DMS 273 (cell line): ENCODE data around the gene UNK.
A peak's percentile ranks its signal among the peaks of the same experiment; 100 is the strongest.

Experiments used
- DNase-seq: peaks from one replicate; lab custom pipeline; 2025; ENCODE audit not compliant: unreplicated experiment; lab: John Stamatoyannopoulos, UW

The UNK gene

GRCh38 chr17:75831032-75831571 lies 46.5 kb downstream of the UNK start:
- no peak for DNase-seq

DNA sequence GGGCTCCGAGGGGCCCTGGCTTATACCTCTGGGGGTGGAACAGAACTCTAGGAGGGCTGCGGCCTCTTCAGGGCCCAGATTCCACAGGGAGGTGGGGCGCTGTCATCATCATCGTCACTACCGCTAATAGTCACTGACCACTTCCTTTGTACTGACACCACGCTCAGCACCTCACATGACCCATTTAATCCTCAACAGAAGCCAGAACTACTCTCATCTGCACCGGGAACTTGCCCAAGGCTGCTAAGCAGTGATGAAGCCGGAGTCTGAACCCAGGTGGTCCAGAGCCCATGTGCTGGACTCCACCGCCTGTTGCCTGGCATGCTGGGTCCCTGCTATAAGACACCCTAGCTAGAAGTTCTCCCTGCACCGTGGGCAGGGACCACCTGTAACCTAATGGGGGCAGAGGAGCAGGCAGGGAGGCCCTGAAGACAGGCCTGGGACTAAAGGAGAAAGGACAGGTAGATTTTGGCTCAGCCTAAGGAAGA lies 47.6 kb downstream of the UNK start:
- DNase-seq, result no peak

DNA sequence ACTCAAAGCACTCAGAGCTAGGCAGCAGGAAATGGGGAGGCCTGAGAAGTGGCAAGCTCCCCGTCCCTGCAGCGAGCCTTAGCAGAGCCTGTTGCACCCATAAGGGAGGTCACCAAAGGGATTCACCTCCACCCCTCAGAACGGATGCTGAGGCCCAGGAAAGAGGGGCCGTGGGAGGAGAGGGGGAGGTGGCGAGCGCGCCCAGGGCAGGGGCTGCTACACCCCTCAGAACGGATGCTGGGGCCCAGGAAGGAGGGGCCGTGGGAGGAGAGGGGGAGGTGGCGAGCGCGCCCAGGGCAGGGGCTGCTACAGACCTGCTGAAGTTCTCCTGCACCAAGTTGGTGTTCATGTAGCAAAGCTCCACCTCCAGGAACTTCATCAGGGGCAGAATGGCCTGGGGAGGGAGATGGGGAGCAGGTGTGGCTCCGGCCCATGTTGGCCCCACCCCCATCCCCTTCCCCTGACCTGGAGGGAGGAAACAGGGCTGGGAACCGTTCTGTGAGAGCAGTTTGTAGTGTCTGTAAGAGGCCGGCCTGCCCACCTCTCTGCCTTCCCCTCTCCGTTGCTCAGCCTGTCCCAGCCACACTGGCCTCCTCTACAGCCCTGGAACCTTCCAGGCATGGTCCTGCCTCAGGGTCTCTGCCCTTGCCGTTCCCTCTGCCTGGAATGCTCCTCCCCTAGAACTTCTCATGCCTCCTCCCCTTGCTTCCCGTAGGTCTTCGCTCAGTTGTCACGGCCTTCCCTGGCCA lies 48.2 kb downstream of the UNK start:
- peak; percentile 34 for DNase-seq

- peak; percentile 75 for DNase-seq
These were observed 49.8 kb downstream of the UNK start for GRCh38 chr17:75834279-75834920.

DNA sequence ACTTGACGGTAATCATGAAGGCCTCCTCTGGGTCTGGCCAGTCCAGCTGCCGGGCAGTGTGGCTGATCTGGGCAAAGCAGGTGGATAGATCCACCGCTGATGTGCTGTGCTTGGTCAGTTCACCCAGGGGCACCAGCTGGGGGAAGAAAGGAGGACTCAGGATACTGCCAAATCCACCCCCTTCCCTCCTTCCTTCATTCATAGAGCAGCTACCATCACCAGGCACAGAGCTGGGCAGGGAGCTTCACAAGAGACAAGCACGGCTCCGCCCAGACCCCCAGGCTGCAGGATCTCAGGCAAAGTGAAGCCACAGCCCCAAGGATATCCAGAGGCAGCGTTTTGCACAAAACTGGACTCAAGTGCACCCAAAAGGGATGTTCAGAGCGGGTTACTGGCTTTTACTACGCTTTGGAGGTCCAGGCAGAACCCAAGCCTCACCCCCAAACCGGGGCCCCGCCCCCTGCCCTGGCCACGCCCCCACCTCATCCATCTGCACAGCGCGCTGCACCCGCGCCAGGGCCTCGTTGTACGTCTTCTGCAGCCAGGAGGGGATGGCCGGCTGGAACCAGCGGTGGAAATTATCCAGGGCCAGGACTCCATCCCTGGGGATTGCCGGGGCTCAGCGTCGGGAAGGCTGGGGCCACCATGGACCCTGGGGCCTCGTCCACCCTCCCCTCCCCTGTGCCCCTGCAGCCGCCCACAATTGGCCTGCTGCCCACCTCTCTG lies 50.5 kb downstream of the UNK start:
- peak; percentile 78 for DNase-seq

- DNase-seq, result no peak
These were observed 51.0 kb downstream of the UNK start for GRCh38 chr17:75835654-75835987.

- DNase-seq, result no peak
These were observed 52.0 kb downstream of the UNK start for GRCh38 chr17:75836605-75837004.

GRCh38 chr17:75837899-75838298 lies 53.3 kb downstream of the UNK start:
- no peak for DNase-seq

DNA sequence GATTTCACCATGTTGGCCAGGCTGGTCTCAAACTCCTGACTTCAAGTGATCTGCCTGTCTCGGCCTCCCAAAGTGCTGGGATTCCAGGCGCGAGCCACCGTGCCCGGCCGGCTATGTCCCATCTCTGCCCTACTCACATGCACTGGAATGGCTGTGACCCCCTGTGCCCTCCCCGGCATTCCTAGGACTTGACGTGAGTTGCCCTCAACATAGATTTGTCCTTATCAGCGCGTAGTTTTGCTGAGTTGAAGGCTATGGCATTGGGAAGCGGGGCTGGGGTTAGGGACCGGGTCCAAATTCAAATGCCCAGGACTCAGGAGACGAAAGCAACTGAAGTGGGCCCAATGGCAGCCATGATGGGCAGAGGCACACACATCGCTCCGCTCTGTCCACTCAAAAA lies 53.8 kb downstream of the UNK start:
- DNase-seq, result no peak

DNA sequence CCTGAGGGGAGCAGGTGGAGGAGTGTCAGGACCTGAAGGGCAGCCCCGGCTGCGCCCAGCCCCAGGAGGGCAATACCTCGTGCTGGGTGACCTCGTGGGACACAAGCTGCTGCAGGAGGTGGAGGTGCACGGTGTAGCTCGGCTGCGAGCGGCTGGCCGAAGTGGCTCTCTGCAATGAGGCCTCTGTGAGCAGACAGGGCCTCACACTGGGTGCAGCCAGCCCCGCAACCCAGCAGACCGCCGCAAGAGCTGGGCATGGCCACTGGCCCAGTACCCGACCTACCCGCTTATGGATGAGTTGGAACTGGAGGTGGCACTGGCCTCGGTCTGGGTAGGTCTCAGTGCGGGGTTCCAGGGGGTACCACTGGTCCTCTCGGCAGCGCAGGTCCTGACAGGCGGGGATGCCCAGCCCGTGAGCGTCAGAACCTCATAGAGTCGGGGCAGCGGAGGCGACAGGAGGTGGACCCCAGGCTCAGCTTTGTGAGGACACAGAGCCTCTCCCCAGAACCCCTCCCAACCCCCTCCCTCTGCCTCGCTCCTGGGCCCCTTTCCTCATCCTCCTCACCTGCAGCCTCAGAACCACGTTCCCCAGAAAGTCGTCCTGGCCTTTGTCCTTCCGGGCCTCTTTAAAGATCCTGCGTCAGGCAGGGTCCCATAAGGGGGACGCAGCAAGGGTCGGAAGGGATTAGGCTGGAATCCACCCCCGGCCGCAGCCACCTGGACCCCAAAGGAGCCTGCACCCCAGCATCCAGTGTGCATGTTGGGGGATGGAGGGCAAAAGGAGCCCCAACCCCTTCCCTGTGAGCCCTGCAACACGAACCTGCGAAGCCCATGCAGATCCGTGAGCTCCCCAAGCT lies 55.6 kb downstream of the UNK start:
- no peak for DNase-seq

DNA sequence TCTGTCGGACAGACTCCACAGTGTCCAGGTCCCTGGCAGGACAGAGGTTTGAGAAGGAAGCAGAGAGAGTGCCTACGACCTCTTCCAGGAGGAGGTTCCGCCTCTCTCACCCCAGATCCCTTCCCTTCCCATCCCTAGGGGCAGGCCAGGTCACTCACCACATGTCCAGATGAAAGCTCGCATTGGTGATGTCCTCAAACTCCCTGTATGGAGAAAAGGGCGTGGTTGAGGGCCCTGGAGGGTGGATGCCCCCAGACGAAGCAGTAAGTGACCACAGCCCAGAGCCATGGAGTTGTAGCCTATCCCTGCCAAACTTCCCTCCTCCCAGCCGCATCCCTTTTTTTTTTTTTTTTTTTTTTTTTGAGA lies 56.2 kb downstream of the UNK start:
- DNase-seq, result no peak

- no peak for DNase-seq
These were observed 57.8 kb downstream of the UNK start for GRCh38 chr17:75842411-75842810.

- DNase-seq, result no peak
These were observed 58.5 kb downstream of the UNK start for GRCh38 chr17:75842963-75843576.

DNA sequence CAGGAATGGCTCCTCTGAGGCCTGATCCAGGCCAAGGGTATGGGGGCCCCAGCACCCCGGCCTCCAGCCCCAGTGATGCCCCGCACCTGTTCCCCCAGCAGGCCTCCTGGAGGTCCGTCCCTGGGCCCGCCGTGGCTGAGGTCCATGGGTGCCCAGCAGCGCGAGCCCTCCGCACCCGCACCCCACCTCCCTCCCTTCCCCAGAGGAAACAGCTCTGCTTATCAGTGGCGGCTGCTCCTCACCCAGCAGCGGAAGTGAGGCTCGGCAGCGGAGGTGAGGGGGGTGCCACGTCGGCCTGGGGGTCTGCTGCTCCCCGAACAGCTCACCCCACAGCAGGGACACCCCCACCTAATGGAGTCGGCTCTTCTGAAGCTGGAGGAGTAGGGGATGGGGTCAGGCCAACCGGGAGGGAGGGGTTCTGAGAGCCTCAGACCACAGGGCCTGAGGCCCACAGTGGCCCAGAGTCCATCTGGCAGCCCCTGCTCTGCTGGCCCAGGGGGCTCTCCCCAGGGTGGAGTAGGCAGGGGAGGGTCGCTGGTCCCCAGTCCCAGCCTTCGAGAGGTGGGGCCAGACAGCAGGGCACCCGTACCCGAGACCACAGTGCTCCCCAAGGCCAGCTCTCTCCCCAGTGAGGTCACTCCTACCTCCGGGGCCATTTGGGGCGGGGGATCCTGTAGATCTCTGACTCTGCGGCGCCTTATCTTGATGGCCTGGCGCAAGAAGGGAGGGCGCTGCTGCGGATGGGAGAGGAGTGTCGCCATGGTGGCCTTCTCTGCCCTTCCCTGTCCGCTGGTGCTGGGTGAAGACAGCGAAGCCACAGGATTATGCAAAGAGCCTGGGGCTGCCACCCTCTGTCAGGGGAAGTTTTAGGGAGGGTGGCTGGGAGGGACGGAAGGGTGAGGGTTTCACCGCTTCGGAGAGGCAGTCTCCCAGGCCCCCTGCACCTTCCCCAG lies 59.2 kb downstream of the UNK start, which contains the start of gene UNC13D:
TSS of gene UNC13D (minus strand) at position 828 of the 953 bp plus-strand sequence. CDS start at position 761, 67 bp downstream.
- DNase-seq, result no peak

DNA sequence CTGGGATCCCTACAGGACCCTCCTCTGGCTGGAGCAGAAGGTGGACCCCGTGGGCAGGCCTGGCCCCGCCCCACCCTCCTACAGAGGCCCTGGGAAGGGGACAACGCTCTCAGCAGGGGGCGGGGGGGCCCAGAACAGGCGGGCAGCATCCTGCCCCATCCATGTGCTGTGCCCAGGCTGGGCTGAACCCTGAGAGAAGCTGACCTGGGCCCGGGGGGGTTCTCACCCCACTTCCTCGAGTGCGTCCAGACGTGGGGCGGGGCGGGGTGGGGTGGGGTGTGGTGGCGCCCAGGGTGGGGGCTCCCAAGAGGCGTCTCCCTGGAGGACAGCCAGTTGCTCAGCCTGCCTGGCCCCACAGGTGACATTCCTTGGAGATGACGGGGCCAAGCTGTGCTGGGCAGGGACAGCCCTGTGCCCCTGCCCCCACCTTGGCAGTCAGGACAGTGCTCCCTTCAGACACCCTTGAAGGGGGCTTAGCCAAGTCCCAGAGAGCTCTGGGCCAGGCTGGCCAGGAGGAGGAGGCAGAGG lies 60.0 kb downstream of the UNK start:
- DNase-seq, result no peak

DNA sequence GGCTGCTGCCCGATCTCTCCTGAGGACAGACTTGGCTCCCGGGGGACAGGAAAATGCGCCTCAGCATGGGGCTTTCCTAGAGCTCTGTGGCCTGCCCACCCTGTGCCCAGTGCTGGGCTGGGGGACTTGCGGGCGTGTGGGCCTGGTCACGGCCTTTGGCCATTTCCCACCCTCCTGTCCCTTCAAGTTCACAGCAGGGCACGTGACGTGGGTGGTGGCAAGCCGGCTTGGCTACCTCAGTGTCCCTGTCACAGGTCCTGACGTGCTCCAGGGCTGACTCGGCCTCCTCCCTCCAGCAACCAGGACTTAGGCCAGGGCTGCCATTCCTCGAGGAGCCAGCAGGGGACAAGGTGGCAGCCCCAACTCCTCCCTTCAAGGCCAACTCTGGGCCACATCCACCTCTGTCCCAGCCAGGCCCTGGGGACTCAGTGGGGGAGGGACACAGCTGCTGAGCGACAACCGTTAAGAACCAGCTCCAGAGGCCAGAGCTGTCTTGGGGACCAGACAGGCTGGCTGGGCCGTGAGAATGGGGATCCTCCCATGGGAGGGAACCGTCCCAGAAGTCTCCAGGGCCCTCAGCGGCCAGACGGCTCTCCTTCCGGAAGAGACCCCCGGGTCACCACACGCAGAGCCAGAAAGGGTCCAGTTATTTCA lies 60.6 kb downstream of the UNK start:
- peak; percentile 85 for DNase-seq

GRCh38 chr17:75845933-75846691 lies 61.5 kb downstream of the UNK start:
- no peak for DNase-seq
